Measurements from ENCODE around the gene GTSF1L.

DNA sequence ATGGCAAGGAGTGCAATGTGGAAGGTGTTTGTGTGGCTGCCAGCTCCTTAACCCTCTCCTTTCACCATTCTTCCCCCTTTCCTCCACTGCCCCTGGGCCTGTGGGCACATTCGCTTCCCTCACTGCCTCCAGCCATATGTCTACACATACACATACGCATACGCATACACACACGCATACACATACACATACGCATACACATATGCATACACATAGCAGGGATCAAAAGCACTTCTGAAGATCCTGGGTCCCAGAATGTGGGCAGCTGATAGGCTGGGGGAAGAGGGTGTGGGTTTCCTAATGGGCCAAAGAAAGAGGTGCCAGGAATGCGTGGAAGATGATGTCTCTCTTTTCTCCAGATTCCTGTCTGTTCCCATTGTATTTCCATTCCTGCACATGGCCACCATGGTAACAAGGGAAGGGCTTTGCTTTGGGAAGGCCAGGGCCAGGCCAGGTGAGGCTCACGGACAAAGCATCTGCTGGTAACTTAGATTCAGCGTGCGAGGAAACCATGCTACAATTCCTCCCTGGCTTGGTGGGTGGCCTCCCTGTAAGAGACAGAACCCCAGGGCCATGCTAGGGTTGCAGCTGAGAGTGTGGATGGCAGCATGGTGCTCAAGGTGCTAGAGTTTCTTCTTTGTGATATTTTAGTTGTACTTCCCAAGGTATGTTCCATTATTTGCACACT is 44.8 kb upstream of the GTSF1L start:
- TF ChIP-seq SMARCE1 (IDR thresholded peaks at IDR 0.05) (no peak), SREBF2 (CRISPR knock-in tag; IDR thresholded peaks at IDR 0.05) (no peak), TEAD4 (IDR thresholded peaks at IDR 0.05; ENCODE audit: low read length) (no peak), TEAD4 (CRISPR knock-in tag; IDR thresholded peaks at IDR 0.05; ENCODE audit: borderline replicate concordance) (no peak), ZNF318 (IDR thresholded peaks at IDR 0.05; ENCODE audit: borderline replicate concordance in 1 of 2, low read depth in 1 of 2) (no peak), ZNF395 (CRISPR knock-in tag; IDR thresholded peaks at IDR 0.05) (no peak)
